Measurements from ENCODE around the gene RERE.
A peak's percentile ranks its signal among the peaks of the same experiment; 100 is the strongest.

RERE gene

GRCh38 chr1:8318436-8318835, 499.0 kb downstream of the RERE start:
- no peaks in the 10 kb centered on the region for H3K9me2 ChIP-seq (replicated peaks; ENCODE audit: control insufficient read depth, low read length)
- H3K9me3 ChIP-seq (ENCODE audit: control insufficient read depth, insufficient read depth, low read length), result no peaks in the 10 kb centered on the region
- peak overlapping the region; percentile 63 for H3K4me2 ChIP-seq (ENCODE audit: low read length)
- H3K27ac ChIP-seq (ENCODE audit: low read depth, low read length), result no peak overlapping the region
- no peaks in the 10 kb centered on the region for H3K79me2 ChIP-seq (ENCODE audit: control insufficient read depth, low read length)
- H3F3A ChIP-seq (ENCODE audit: control insufficient read depth, insufficient read depth), result no peaks in the 10 kb centered on the region
- TF ChIP-seq, protein P1, sequence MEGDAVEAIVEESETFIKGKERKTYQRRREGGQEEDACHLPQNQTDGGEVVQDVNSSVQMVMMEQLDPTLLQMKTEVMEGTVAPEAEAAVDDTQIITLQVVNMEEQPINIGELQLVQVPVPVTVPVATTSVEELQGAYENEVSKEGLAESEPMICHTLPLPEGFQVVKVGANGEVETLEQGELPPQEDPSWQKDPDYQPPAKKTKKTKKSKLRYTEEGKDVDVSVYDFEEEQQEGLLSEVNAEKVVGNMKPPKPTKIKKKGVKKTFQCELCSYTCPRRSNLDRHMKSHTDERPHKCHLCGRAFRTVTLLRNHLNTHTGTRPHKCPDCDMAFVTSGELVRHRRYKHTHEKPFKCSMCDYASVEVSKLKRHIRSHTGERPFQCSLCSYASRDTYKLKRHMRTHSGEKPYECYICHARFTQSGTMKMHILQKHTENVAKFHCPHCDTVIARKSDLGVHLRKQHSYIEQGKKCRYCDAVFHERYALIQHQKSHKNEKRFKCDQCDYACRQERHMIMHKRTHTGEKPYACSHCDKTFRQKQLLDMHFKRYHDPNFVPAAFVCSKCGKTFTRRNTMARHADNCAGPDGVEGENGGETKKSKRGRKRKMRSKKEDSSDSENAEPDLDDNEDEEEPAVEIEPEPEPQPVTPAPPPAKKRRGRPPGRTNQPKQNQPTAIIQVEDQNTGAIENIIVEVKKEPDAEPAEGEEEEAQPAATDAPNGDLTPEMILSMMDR (IDR thresholded peaks at IDR 0.05; ENCODE audit: low read depth, low read length, poor library complexity, severe bottlenecking), result no peak
- no peak for TF ChIP-seq EZH2phosphoT487 (IDR thresholded peaks at IDR 0.05; ENCODE audit: borderline replicate concordance, low read length)
- no peaks in the 10 kb centered on the region for H4K20me1 ChIP-seq (ENCODE audit: control insufficient read depth, insufficient read depth, low read depth, low read length)
- peak overlapping the region; percentile 45 for H3K4me3 ChIP-seq (ENCODE audit: low read length)
- 0 out of 2 replicates have a peak, but pooled peaks cover 3% of the 10 kb centered on the region for H3K4me1 ChIP-seq (ENCODE audit: control insufficient read depth, low read length)
- peaks cover 12% of the 10 kb centered on the region for H3K27me3 ChIP-seq (ENCODE audit: control insufficient read depth, low read length)
- H3K36me3 ChIP-seq (ENCODE audit: control insufficient read depth, low read length), result no peaks in the 10 kb centered on the region

GRCh38 chr1:8317647-8318381, 499.6 kb downstream of the RERE start, which contains the start of gene SLC45A1:
SLC45A1 (plus strand) TSS chr1:8318114; CDS start chr1:8324330, 6,216 bp downstream.
- H3F3A ChIP-seq (ENCODE audit: control insufficient read depth, insufficient read depth), result no peaks in the 10 kb centered on the region
- 0 out of 2 replicates have a peak, but pooled peaks cover 3% of the 10 kb centered on the region for H3K4me1 ChIP-seq (ENCODE audit: control insufficient read depth, low read length)
- H3K27ac ChIP-seq (ENCODE audit: low read depth, low read length), result no peak within 1 kb of the TSS
- TF ChIP-seq EZH2phosphoT487 (IDR thresholded peaks at IDR 0.05; ENCODE audit: borderline replicate concordance, low read length), result no peak
- TF ChIP-seq, protein P1 (IDR thresholded peaks at IDR 0.05; ENCODE audit: low read depth, low read length, poor library complexity, severe bottlenecking), result no peak
- H3K36me3 ChIP-seq (ENCODE audit: control insufficient read depth, low read length), result no peaks in the 10 kb centered on the region
- peak within 1 kb of the TSS; percentile 63 for H3K4me2 ChIP-seq (ENCODE audit: low read length)
- H3K27me3 ChIP-seq (ENCODE audit: control insufficient read depth, low read length), result peaks cover 12% of the 10 kb centered on the region
- no peaks in the 10 kb centered on the region for H4K20me1 ChIP-seq (ENCODE audit: control insufficient read depth, insufficient read depth, low read depth, low read length)
- no peaks in the 10 kb centered on the region for H3K9me3 ChIP-seq (ENCODE audit: control insufficient read depth, insufficient read depth, low read length)
- H3K9me2 ChIP-seq (replicated peaks; ENCODE audit: control insufficient read depth, low read length), result no peaks in the 10 kb centered on the region
- H3K4me3 ChIP-seq (ENCODE audit: low read length), result peak within 1 kb of the TSS; percentile 45
- no peaks in the 10 kb centered on the region for H3K79me2 ChIP-seq (ENCODE audit: control insufficient read depth, low read length)

- no peak overlapping the region for H3K27ac ChIP-seq (ENCODE audit: low read depth, low read length)
- no peaks in the 10 kb centered on the region for H3K79me2 ChIP-seq (ENCODE audit: control insufficient read depth, low read length)
- H3K4me2 ChIP-seq (ENCODE audit: low read length), result no peak overlapping the region
- no peaks in the 10 kb centered on the region for H3F3A ChIP-seq (ENCODE audit: control insufficient read depth, insufficient read depth)
- peaks cover 12% of the 10 kb centered on the region for H3K27me3 ChIP-seq (ENCODE audit: control insufficient read depth, low read length)
- no peaks in the 10 kb centered on the region for H3K9me3 ChIP-seq (ENCODE audit: control insufficient read depth, insufficient read depth, low read length)
- no peaks in the 10 kb centered on the region for H3K36me3 ChIP-seq (ENCODE audit: control insufficient read depth, low read length)
- 0 out of 2 replicates have a peak, but pooled peaks cover 3% of the 10 kb centered on the region for H3K4me1 ChIP-seq (ENCODE audit: control insufficient read depth, low read length)
- H3K9me2 ChIP-seq (replicated peaks; ENCODE audit: control insufficient read depth, low read length), result no peaks in the 10 kb centered on the region
- H4K20me1 ChIP-seq (ENCODE audit: control insufficient read depth, insufficient read depth, low read depth, low read length), result no peaks in the 10 kb centered on the region
- no peak overlapping the region for H3K4me3 ChIP-seq (ENCODE audit: low read length)
- TF ChIP-seq EZH2phosphoT487 (IDR thresholded peaks at IDR 0.05; ENCODE audit: borderline replicate concordance, low read length), result no peak
- TF ChIP-seq, protein P1 (IDR thresholded peaks at IDR 0.05; ENCODE audit: low read depth, low read length, poor library complexity, severe bottlenecking), result no peak
Observed at GRCh38 chr1:8315573-8316475, 501.6 kb downstream of the RERE start.
